ENCODE data around the gene BRDT.

- TF ChIP-seq, protein P1, sequence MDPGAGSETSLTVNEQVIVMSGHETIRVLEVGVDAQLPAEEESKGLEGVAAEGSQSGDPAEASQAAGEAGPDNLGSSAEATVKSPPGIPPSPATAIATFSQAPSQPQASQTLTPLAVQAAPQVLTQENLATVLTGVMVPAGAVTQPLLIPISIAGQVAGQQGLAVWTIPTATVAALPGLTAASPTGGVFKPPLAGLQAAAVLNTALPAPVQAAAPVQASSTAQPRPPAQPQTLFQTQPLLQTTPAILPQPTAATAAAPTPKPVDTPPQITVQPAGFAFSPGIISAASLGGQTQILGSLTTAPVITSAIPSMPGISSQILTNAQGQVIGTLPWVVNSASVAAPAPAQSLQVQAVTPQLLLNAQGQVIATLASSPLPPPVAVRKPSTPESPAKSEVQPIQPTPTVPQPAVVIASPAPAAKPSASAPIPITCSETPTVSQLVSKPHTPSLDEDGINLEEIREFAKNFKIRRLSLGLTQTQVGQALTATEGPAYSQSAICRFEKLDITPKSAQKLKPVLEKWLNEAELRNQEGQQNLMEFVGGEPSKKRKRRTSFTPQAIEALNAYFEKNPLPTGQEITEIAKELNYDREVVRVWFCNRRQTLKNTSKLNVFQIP (CRISPR knock-in tag; IDR thresholded peaks at IDR 0.05; ENCODE audit: borderline replicate concordance, low read depth), result no peak
- TF ChIP-seq BACH2 (CRISPR knock-in tag; IDR thresholded peaks at IDR 0.05; ENCODE audit: borderline replicate concordance) (no peak), TCF4 (CRISPR knock-in tag; IDR thresholded peaks at IDR 0.05; ENCODE audit: borderline replicate concordance) (no peak), SNAI2 (CRISPR knock-in tag; IDR thresholded peaks at IDR 0.05) (no peak), PPARA (CRISPR knock-in tag; IDR thresholded peaks at IDR 0.05; ENCODE audit: borderline replicate concordance) (no peak), ZFP3 (CRISPR knock-in tag; IDR thresholded peaks at IDR 0.05) (no peak), ESRRG (CRISPR knock-in tag; IDR thresholded peaks at IDR 0.05) (no peak), GLIS3 (CRISPR knock-in tag; IDR thresholded peaks at IDR 0.05) (no peak), CREB5 (CRISPR knock-in tag; IDR thresholded peaks at IDR 0.05; ENCODE audit: low read depth) (no peak), TOX (CRISPR knock-in tag; IDR thresholded peaks at IDR 0.05; ENCODE audit: borderline replicate concordance) (no peak), ZNF70 (CRISPR knock-in tag; IDR thresholded peaks at IDR 0.05) (no peak)
- TF ChIP-seq, protein P2, sequence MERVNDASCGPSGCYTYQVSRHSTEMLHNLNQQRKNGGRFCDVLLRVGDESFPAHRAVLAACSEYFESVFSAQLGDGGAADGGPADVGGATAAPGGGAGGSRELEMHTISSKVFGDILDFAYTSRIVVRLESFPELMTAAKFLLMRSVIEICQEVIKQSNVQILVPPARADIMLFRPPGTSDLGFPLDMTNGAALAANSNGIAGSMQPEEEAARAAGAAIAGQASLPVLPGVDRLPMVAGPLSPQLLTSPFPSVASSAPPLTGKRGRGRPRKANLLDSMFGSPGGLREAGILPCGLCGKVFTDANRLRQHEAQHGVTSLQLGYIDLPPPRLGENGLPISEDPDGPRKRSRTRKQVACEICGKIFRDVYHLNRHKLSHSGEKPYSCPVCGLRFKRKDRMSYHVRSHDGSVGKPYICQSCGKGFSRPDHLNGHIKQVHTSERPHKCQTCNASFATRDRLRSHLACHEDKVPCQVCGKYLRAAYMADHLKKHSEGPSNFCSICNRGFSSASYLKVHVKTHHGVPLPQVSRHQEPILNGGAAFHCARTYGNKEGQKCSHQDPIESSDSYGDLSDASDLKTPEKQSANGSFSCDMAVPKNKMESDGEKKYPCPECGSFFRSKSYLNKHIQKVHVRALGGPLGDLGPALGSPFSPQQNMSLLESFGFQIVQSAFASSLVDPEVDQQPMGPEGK (CRISPR knock-in tag; IDR thresholded peaks at IDR 0.05; ENCODE audit: borderline replicate concordance), result no peak
Observed at GRCh38 chr1:92037400-92037799, 88.2 kb downstream of the BRDT start.

Data from SK-N-SH treated with all-trans-retinoic acid at 6 μM for 48 hours (cell line).